SU-DHL-6 (cell line): ENCODE data around the gene HAUS7.

Experiments
- H2AFZ ChIP-seq: fragments of 200-600 bp; sonication (generic); 2 replicates; pipeline ENCODE4 v1.6.1; 2014; ENCODE audit warnings: low read depth, mild to moderate bottlenecking, moderate library complexity, mixed read lengths, antibody characterized with exemption, low read length; ENCODE audit not compliant: severe bottlenecking
- H3F3A ChIP-seq: fragments of 200-600 bp; shearing (Covaris generic); 2 replicates; pipeline ENCODE4 v1.6.0; 2016; ENCODE audit warnings: antibody characterized with exemption, mild to moderate bottlenecking; ENCODE audit not compliant: insufficient read depth
- H3K27ac ChIP-seq: fragments of 200-600 bp; sonication (generic); 2 replicates; pipeline ENCODE4 v1.5.1; 2016; ENCODE audit warnings: low read depth, mild to moderate bottlenecking, low read length, moderate library complexity, mixed read lengths
- H3K27me3 ChIP-seq: fragments of 200-600 bp; sonication (generic), shearing (Covaris generic); 2 replicates; pipeline ENCODE4 v1.6.0; 2014; ENCODE audit warnings: mild to moderate bottlenecking, low read length
- H3K36me3 ChIP-seq: fragments of 200-600 bp; sonication (generic); 2 replicates; pipeline ENCODE4 v1.6.1; 2014; ENCODE audit warnings: mild to moderate bottlenecking, low read length, mixed read lengths
- H3K4me2 ChIP-seq: fragments of 300-600, 200-600 bp; shearing (Covaris generic), sonication (generic); 2 replicates; pipeline ENCODE4 v1.6.0; 2014; ENCODE audit warnings: low read length, low read depth, mild to moderate bottlenecking; ENCODE audit not compliant: poor library complexity, severe bottlenecking
- H3K4me3 ChIP-seq: fragments of 200-600 bp; sonication (generic); 2 replicates; pipeline ENCODE4 v1.5.1; 2014; ENCODE audit warnings: antibody characterized with exemption, low read length, mild to moderate bottlenecking, mixed read lengths; ENCODE audit not compliant: insufficient read depth, poor library complexity, severe bottlenecking
- H3K79me2 ChIP-seq: fragments of 200-600 bp; sonication (generic); 2 replicates; pipeline ENCODE4 v1.6.1; 2014; ENCODE audit warnings: mild to moderate bottlenecking, low read length, moderate library complexity; ENCODE audit not compliant: insufficient read depth
- H3K9ac ChIP-seq: fragments of 200-600 bp; sonication (generic); 2 replicates; pipeline ENCODE4 v1.7.0; 2014; ENCODE audit warnings: mild to moderate bottlenecking, low read length
- H3K9me2 ChIP-seq: fragments of 200-600 bp; sonication (generic); replicated peaks from 2 replicates; pipeline ENCODE4 v1.6.1; 2014; ENCODE audit warnings: low read length; ENCODE audit not compliant: insufficient read depth
- H3K9me3 ChIP-seq: fragments of 200-600 bp; sonication (generic); 2 replicates; pipeline ENCODE4 v1.6.1; 2014; ENCODE audit warnings: low read length, mixed read lengths; ENCODE audit not compliant: insufficient read depth
- H4K20me1 ChIP-seq: fragments of 200-600 bp; sonication (generic); 2 replicates; pipeline ENCODE4 v1.6.1; 2014; ENCODE audit warnings: low read depth, mild to moderate bottlenecking, antibody characterized with exemption, low read length, moderate library complexity, mixed read lengths
- EZH2phosphoT487 ChIP-seq: fragments of 200-600 bp; sonication (generic), shearing (Covaris generic); conservative IDR thresholded peaks from 2 replicates; pipeline ENCODE4 v1.6.1; 2018; ENCODE audit warnings: mild to moderate bottlenecking, antibody characterized with exemption, low read length, moderate library complexity, mixed read lengths
- TF ChIP-seq, protein P1 (sequence below): fragments of 200-600 bp; sonication (generic); IDR thresholded peaks from one replicate; pipeline ENCODE4 v1.5.1; 2017; ENCODE audit warnings: antibody characterized with exemption, mild to moderate bottlenecking, low read length, moderate library complexity; ENCODE audit not compliant: insufficient read depth, poor library complexity, severe bottlenecking

Gene HAUS7

DNA sequence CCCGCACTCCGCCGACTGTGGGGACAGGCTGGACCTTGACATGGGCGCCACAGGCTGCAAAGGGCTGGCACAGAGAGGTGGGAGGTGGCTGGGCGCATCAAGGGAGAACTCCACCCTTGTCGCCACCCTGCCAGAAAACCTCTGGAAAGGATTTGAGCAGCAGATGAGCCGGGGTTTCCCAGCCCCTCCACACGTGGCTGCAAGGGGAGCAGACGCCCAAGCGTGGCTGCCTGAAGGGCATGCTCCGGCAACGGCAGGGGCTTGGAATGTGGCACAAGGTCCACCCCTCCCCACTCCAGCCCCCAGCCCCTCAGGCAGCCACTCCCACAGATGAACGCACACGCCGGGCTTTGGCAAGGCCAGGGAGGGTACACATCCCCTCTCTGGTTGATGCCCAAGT lies 29.0 kb upstream of the HAUS7 start:
- H3K27ac ChIP-seq = no peak overlapping the region
- H3K4me2 ChIP-seq = no peak overlapping the region
- no peaks in the 10 kb centered on the region for H4K20me1 ChIP-seq
- no peaks in the 10 kb centered on the region for H3K9me3 ChIP-seq
- H2AFZ ChIP-seq = no peak overlapping the region
- TF ChIP-seq, protein P1, sequence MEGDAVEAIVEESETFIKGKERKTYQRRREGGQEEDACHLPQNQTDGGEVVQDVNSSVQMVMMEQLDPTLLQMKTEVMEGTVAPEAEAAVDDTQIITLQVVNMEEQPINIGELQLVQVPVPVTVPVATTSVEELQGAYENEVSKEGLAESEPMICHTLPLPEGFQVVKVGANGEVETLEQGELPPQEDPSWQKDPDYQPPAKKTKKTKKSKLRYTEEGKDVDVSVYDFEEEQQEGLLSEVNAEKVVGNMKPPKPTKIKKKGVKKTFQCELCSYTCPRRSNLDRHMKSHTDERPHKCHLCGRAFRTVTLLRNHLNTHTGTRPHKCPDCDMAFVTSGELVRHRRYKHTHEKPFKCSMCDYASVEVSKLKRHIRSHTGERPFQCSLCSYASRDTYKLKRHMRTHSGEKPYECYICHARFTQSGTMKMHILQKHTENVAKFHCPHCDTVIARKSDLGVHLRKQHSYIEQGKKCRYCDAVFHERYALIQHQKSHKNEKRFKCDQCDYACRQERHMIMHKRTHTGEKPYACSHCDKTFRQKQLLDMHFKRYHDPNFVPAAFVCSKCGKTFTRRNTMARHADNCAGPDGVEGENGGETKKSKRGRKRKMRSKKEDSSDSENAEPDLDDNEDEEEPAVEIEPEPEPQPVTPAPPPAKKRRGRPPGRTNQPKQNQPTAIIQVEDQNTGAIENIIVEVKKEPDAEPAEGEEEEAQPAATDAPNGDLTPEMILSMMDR = no peak
- no peak for TF ChIP-seq EZH2phosphoT487
- no peaks in the 10 kb centered on the region for H3K27me3 ChIP-seq
- no peaks in the 10 kb centered on the region for H3K9me2 ChIP-seq
- H3K9ac ChIP-seq = no peak overlapping the region
- H3F3A ChIP-seq = no peaks in the 10 kb centered on the region
- no peak overlapping the region for H3K4me3 ChIP-seq
- H3K36me3 ChIP-seq = no peaks in the 10 kb centered on the region
- no peaks in the 10 kb centered on the region for H3K79me2 ChIP-seq

GRCh38 chrX:153498453-153498852 lies 28.1 kb upstream of the HAUS7 start:
- no peak overlapping the region for H3K27ac ChIP-seq
- no peaks in the 10 kb centered on the region for H4K20me1 ChIP-seq
- no peaks in the 10 kb centered on the region for H3F3A ChIP-seq
- H3K79me2 ChIP-seq = no peaks in the 10 kb centered on the region
- H3K9me2 ChIP-seq = no peaks in the 10 kb centered on the region
- no peak overlapping the region for H3K4me2 ChIP-seq
- H2AFZ ChIP-seq = no peak overlapping the region
- no peak overlapping the region for H3K9ac ChIP-seq
- H3K4me3 ChIP-seq = no peak overlapping the region
- H3K9me3 ChIP-seq = no peaks in the 10 kb centered on the region
- H3K27me3 ChIP-seq = no peaks in the 10 kb centered on the region
- TF ChIP-seq, protein P1 = no peak
- TF ChIP-seq EZH2phosphoT487 = no peak
- no peaks in the 10 kb centered on the region for H3K36me3 ChIP-seq

DNA sequence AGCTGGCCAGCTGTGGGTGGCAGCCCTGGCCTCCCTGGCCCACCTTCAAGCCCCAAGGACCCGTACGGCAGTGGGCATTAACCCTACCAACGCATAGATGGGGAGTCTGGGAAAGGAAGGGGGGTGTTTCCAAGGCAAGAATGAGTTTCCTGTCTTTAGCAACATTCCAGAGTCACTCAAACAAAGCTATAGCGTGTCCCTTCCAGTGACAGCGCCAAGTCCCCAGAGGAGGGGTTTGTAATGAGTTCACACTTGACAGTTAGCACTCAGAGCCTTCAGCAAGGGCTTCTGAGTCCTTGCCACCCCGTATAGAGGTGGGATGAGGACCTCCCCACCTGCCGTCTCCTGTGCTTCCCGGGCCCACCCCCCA lies 26.2 kb upstream of the HAUS7 start:
- H3K9me2 ChIP-seq = no peaks in the 10 kb centered on the region
- no peaks in the 10 kb centered on the region for H3F3A ChIP-seq
- no peak overlapping the region for H3K4me2 ChIP-seq
- no peaks in the 10 kb centered on the region for H4K20me1 ChIP-seq
- H3K4me3 ChIP-seq = no peak overlapping the region
- H3K36me3 ChIP-seq = no peaks in the 10 kb centered on the region
- H3K27me3 ChIP-seq = no peaks in the 10 kb centered on the region
- H3K79me2 ChIP-seq = no peaks in the 10 kb centered on the region
- no peaks in the 10 kb centered on the region for H3K9me3 ChIP-seq
- no peak overlapping the region for H3K27ac ChIP-seq
- TF ChIP-seq, protein P1 = no peak
- no peak for TF ChIP-seq EZH2phosphoT487
- no peak overlapping the region for H3K9ac ChIP-seq
- no peak overlapping the region for H2AFZ ChIP-seq
